DMS 273 (cell line): Measurements from ENCODE around the gene HOXB5.
A peak's percentile ranks its signal among the peaks of the same experiment; 100 is the strongest.

ENCODE experiments used
- DNase-seq: peaks from one replicate; lab custom pipeline; 2025; ENCODE audit not compliant: unreplicated experiment; lab: John Stamatoyannopoulos, UW

The HOXB5 gene

GRCh38 chr17:48629411-48629759 is 35.8 kb upstream of the HOXB5 start:
- DNase-seq: no peak

- DNase-seq: no peak
Observed at GRCh38 chr17:48628649-48629410, 35.3 kb upstream of the HOXB5 start.

GRCh38 chr17:48627623-48628521 is 34.3 kb upstream of the HOXB5 start:
- no peak for DNase-seq

- no peak for DNase-seq
Observed at GRCh38 chr17:48627118-48627597, 33.6 kb upstream of the HOXB5 start.

GRCh38 chr17:48626245-48627117 is 32.9 kb upstream of the HOXB5 start, which contains the start of gene HOXB9:
Gene HOXB9 (minus strand): TSS chr17:48626358. CDS start chr17:48626269, 89 bp downstream.
- DNase-seq: no peak

GRCh38 chr17:48625495-48626244 is 32.1 kb upstream of the HOXB5 start:
- DNase-seq: peak; percentile 34

GRCh38 chr17:48624544-48625494 is 31.2 kb upstream of the HOXB5 start:
- peak; percentile 48 for DNase-seq

- no peak for DNase-seq
Observed at GRCh38 chr17:48624118-48624517, 30.5 kb upstream of the HOXB5 start.

GRCh38 chr17:48623583-48623982 is 30.0 kb upstream of the HOXB5 start:
- DNase-seq: no peak

GRCh38 chr17:48622857-48623256 is 29.3 kb upstream of the HOXB5 start:
- no peak for DNase-seq

- DNase-seq: no peak
Observed at GRCh38 chr17:48621410-48622392, 28.1 kb upstream of the HOXB5 start.

GRCh38 chr17:48620461-48621139 is 27.0 kb upstream of the HOXB5 start:
- no peak for DNase-seq

- DNase-seq: peak; percentile 29
Observed at GRCh38 chr17:48619826-48620449, 26.4 kb upstream of the HOXB5 start.

- peak; percentile 92 for DNase-seq
Observed at GRCh38 chr17:48618256-48618896, 24.8 kb upstream of the HOXB5 start.

- no peak for DNase-seq
Observed at GRCh38 chr17:48617471-48618255, 24.1 kb upstream of the HOXB5 start.
